ENCODE results near the gene GDPD5. TPM values are rescaled to one million over a fixed set of nuclear protein-coding genes. Genes with fewer than 3 reads are reported as not detected.

GDPD5 gene
- total and polyA plus RNA-seq, 2 donors (not counting 1 experiment from before 2014, with no cell fraction given): 59.1 to 102 TPM

GRCh38 chr11:75566763-75567279 is 41.1 kb upstream of the GDPD5 start:
- Histone ChIP-seq H2AFZ (ENCODE audit: insufficient read depth, low read depth, low read length, poor library complexity, severe bottlenecking) (no peak overlapping the region), H3K27me3 (replicated peaks in 1 of 4; ENCODE audit: control extremely low read depth in 1 of 4, control insufficient read depth in 3 of 4, insufficient read depth in 4 of 4, low read length in 3 of 4) (peaks cover 0 to 5% (median 0%) of the 10 kb centered on the region in 4 experiments), H3K4me2 (replicated peaks; ENCODE audit: low read depth, low read length, poor library complexity, severe bottlenecking) (no peak overlapping the region), H3K4me1 (ENCODE audit: control insufficient read depth in 2 of 2, insufficient read depth in 2 of 2, low read length in 2 of 2) (peaks cover 10 to 15% of the 10 kb centered on the region in 2 donors), H3K36me3 (replicated peaks in 1 of 2; ENCODE audit: control extremely low read depth in 1 of 2, control insufficient read depth in 1 of 2, extremely low read depth in 1 of 2, insufficient read depth in 2 of 2, low read length in 1 of 2) (peaks cover 0 to 12% of the 10 kb centered on the region in 2 experiments), H4K20me1 (ENCODE audit: control insufficient read depth, insufficient read depth, low read length, poor library complexity, severe bottlenecking) (no peaks in the 10 kb centered on the region), H3K9ac (ENCODE audit: low read length) (no peak overlapping the region), H3K27ac (ENCODE audit: low read length in 2 of 2) (no peak overlapping the region), H3K4me3 (ENCODE audit: control extremely low read depth in 1 of 5, extremely low read depth in 1 of 5, insufficient read depth in 1 of 5, low read depth in 2 of 5, low read length in 4 of 5) (no peak overlapping the region), H3K79me2 (ENCODE audit: control insufficient read depth, insufficient read depth, low read length) (no peaks in the 10 kb centered on the region), H3K9me3 (ENCODE audit: control extremely low read depth in 1 of 3, control insufficient read depth in 2 of 3, insufficient read depth in 1 of 3, low read length in 2 of 3) (no peaks in the 10 kb centered on the region)
- Mint-ChIP-seq H3K27me3 (no peaks in the 10 kb centered on the region), H3K4me3 (no peak overlapping the region), H3K27ac (no peak overlapping the region), H3K9me3 (ENCODE audit: insufficient read depth) (no peaks in the 10 kb centered on the region), H3K4me1 (peaks cover 18% of the 10 kb centered on the region)
- TF ChIP-seq EZH2 (IDR thresholded peaks at IDR 0.05; ENCODE audit: borderline replicate concordance, insufficient read depth, low read depth, low read length, poor library complexity, severe bottlenecking) (no peak), CTCF (IDR thresholded peaks at IDR 0.05) (no peak)
- intact Hi-C loops (cut with micrococcal nuclease): no loop called here
- over 99% methylated on average over 30 of the region's 34 CpGs for WGBS (ENCODE audit: insufficient coverage)
- ChIA-PET POLR2A (no interaction called here), CTCF (interaction anchor here (1.2 kb wide), 1 partner anchor 11 kb away, joined by 3 read pairs; no protein-coding TSS in a partner anchor)
- no peak for ATAC-seq (ENCODE audit: low read depth)
- no peak for DNase-seq

- TF ChIP-seq EZH2 (IDR thresholded peaks at IDR 0.05; ENCODE audit: borderline replicate concordance, insufficient read depth, low read depth, low read length, poor library complexity, severe bottlenecking): no peak
- no peak for TF ChIP-seq CTCF (IDR thresholded peaks at IDR 0.05)
- Histone ChIP-seq H3K79me2 (ENCODE audit: control insufficient read depth, insufficient read depth, low read length) (no peaks in the 10 kb centered on the region), H3K9ac (ENCODE audit: low read length) (no peak overlapping the region), H3K27ac (ENCODE audit: low read length in 2 of 2) (no peak overlapping the region), H3K9me3 (ENCODE audit: control extremely low read depth in 1 of 3, control insufficient read depth in 2 of 3, insufficient read depth in 1 of 3, low read length in 2 of 3) (no peaks in the 10 kb centered on the region), H2AFZ (ENCODE audit: insufficient read depth, low read depth, low read length, poor library complexity, severe bottlenecking) (no peak overlapping the region), H3K27me3 (replicated peaks in 1 of 4; ENCODE audit: control extremely low read depth in 1 of 4, control insufficient read depth in 3 of 4, insufficient read depth in 4 of 4, low read length in 3 of 4) (peaks cover 0 to 11% (median 3%) of the 10 kb centered on the region in 4 experiments), H4K20me1 (ENCODE audit: control insufficient read depth, insufficient read depth, low read length, poor library complexity, severe bottlenecking) (no peaks in the 10 kb centered on the region), H3K4me1 (ENCODE audit: control insufficient read depth in 2 of 2, insufficient read depth in 2 of 2, low read length in 2 of 2) (peaks cover 17 to 21% of the 10 kb centered on the region in 2 donors), H3K4me2 (replicated peaks; ENCODE audit: low read depth, low read length, poor library complexity, severe bottlenecking) (no peak overlapping the region), H3K4me3 (ENCODE audit: control extremely low read depth in 1 of 5, extremely low read depth in 1 of 5, insufficient read depth in 1 of 5, low read depth in 2 of 5, low read length in 4 of 5) (no peak overlapping the region), H3K36me3 (replicated peaks in 1 of 2; ENCODE audit: control extremely low read depth in 1 of 2, control insufficient read depth in 1 of 2, extremely low read depth in 1 of 2, insufficient read depth in 2 of 2, low read length in 1 of 2) (peaks cover 0 to 9% of the 10 kb centered on the region in 2 experiments)
- Mint-ChIP-seq H3K4me3 (no peak overlapping the region), H3K27ac (no peak overlapping the region), H3K9me3 (ENCODE audit: insufficient read depth) (no peaks in the 10 kb centered on the region), H3K4me1 (peaks cover 22% of the 10 kb centered on the region), H3K27me3 (peaks cover under 1% of the 10 kb centered on the region)
- DNase-seq (no peak), ATAC-seq (ENCODE audit: low read depth) (no peak)
- 94% methylated on average over 42 of the region's 43 CpGs for WGBS (ENCODE audit: insufficient coverage)
- POLR2A ChIA-PET: no interaction called here
- intact Hi-C loops (cut with micrococcal nuclease): no loop called here
- CTCF ChIA-PET: interaction anchor here (1.2 to 1.3 kb wide), 2 partner anchors 11 to 121 kb away, joined by 3 read pairs; no protein-coding TSS in a partner anchor
Observed at GRCh38 chr11:75565916-75566762, 40.4 kb upstream of the GDPD5 start.
